Activated CD8-positive, alpha-beta memory T cell treated with anti-CD3 and anti-CD28 coated beads, Interleukin-2, amount 50 U/mL, for 1 hour (primary cell): ENCODE results near the gene SLC39A7.

Source experiments
- DNase-seq: peaks from one replicate; pipeline ENCODE4 v3.0.0-alpha.2; 2020; ENCODE audit errors: extremely low read depth

SLC39A7 gene

DNA sequence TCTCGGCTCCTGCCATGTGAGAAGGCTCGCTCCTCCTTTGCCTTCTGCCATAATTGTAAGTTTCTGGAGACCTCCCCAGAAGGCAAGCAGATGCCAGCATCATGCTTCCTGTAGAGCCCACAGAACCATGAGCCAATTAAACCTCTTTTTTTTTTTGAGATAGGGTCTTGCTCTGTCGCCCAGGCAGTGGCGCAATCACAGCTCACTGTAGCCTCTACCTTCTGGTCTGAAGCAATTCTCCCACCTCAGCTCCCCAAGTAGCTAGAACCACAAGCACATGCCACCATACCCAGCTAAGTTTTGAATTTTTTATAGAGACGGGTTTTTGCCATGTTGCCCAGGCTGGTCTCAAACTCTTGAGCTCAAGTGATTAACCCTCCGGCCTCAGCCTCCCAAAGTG is 36.2 kb downstream of the SLC39A7 start:
- no peak for DNase-seq

DNA sequence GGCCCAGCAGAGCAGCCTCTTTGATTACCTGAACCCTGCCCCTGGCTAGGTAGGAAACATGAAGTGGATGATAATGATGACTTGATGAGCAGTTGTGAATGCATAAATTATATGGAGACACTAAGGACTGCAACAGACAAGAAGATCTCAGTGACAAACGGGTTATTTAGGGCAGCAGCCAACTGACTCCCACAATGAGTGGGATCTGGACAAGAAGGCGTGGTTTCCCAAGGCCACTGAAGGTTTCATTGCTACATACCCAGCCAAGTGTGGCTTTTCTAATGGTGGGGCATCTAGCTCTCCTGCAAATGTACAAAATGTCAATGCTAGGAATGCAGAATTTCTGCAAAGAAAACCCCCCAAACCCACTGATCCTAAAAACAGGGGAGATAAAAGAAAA is 37.1 kb downstream of the SLC39A7 start:
- DNase-seq = no peak

DNA sequence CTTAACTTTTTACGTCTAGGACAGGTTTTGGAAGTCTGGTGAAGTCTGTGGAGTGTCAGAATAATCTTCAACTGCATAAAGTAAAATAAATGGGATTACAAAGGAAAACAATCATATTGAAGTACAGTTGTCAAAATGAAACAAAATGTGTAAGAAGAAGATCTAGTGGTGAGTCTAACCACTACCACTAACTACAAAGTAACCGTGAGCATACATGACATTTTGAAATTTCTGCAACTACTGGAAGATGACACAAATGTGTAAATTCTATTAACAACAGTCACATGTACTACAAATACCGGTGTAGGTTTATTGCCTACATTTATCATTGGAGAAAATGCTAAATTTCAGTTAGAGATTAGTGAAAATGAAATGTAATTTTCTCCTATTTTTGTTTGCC is 41.3 kb downstream of the SLC39A7 start:
- DNase-seq = no peak

DNA sequence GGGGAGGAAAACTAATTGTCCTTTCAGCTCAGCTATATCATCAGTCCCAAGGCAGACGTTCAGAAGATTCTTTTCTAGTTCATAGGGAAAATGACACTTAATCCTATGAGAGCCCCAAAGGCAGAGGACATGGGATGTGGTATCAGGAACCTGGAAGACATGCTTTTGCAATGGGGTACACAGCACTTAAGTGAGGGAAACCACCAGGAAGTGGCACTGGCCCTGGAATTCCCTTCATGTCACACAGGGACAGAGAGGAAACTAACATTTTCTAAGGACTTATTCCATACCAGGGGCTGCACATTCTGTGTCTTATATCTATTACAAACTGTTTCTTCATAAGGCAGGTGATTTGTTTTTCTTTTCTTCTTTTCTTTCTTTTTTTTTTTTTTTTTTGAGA is 42.8 kb downstream of the SLC39A7 start:
- DNase-seq = no peak

DNA sequence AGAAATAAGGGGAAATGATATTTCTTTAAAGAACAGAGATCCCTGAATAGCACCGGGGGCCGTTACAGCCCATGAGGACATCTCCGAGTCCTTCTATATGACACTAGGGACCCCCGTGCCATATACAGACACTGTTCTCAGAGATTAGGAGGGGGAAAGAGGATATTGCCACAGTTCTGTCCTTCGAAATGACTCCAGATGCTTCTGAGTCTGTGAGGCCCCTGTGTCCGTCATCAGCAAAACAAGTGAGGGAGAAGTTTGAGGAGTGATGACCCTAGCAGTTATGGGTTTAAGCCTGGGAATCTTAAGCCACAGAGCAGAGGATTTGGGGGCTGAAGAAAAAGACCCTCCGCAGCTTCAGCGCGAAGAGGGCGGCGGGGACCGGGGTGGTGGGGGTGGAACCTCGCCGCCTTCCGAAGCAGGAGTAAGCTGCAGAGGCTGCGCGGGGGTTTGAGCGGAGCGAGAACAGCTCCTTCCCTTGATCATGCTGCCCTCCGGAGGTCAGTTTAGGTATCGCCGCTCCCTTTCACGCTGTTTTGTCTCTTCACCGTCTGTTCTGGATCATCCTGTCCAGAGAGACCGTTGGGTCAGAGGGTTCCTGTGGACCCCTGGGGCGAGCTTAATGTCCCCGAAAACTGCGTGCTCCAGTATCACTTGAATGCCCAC is 47.4 kb downstream of the SLC39A7 start:
- DNase-seq = peak; percentile 74

DNA sequence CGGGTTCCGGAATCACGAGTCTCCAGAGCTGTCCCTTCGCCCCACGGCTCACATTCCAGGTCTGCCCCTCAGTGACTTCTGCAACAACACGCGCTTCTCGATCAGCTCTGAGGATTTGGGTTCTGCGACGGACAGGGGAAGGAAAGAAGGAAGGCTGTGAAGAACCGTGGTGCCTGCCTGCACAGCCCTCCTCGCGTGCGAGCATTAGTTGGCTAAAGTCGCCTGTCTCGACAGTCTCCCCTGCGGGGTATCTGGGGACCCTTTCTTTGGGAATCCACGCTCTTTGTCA is 47.9 kb downstream of the SLC39A7 start:
- DNase-seq = peak; percentile 18

DNA sequence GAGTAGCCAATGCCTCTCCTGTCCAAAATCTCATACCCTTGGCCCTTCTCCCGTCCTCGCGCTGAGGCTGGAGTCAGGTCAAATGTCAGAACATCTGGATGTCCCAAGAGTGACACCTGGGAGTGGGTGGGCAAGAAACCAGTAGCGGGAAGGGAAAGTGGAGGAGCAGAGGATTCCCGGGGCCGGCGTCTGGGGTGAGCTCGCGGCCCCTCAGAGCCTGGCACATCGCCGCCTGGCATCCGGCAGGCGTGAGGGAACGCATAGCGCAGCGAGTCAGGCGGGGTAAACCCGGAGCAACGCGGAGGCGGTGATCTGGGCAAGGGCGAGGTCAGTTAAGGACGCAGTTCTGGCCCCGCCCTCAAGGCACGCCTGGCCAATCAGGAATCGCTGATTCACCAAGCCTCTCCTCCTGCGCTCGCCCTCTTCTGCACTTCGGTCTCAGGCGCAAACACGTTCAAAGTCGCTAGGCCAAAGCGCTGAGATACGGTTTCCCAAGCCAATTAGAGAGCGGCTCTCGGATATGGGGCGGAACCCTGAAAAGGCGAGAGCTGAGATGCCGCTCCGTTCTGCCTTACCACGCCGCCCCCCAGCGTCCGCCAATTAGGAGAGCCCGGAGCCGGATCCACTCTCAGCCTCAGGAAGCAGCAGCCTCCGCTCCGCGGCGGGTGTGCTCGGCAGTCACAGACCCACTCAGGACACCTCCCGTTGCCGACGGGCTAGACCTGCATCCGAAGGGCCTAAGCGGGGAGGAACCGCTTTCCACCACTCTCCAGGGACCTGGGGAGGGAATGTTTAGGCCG is 48.5 kb downstream of the SLC39A7 start:
- DNase-seq = peak; percentile 95

DNA sequence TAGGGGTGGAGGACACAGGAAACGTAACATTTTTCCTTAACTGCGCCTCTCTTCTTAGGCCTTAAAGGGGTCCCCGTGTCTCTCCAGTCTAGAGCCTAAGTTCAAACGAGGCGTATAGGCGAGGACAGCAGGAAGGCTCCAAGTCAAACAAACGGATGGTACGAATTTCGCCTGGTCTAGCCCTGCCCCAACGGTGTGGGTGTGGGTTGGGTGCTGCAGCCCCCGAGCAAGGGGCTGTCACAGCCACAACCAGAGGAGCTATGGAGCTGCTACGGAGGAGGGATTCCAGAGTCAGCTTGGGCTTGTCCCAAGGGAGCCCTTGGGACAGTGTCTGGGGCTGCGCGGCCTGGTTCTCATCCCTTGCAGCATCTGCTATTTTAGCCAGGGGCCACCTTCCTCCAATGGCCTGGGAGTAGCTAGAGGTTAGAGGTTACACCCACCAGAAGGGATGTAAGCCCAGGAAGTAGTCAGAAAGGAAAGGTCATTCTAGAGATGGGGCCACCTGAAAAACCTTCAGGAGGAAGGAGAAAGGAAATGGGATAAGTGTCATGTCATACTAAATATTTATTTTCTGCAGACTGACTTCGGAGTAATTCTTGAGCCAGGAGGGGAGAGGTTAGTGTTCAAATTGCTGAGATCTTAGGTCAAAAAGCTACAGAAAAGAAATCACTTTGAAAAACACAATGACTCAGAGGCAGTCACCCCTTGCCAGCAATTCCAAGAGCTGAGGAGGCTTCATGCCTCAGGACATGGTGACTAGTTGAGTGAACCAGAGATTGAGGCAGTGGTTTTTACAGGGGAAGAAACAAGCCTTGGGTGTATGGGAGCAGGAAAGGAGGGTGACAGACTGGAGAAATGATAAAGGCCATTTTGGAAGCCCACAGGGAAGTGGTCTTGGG is 49.3 kb downstream of the SLC39A7 start:
- DNase-seq = no peak

DNA sequence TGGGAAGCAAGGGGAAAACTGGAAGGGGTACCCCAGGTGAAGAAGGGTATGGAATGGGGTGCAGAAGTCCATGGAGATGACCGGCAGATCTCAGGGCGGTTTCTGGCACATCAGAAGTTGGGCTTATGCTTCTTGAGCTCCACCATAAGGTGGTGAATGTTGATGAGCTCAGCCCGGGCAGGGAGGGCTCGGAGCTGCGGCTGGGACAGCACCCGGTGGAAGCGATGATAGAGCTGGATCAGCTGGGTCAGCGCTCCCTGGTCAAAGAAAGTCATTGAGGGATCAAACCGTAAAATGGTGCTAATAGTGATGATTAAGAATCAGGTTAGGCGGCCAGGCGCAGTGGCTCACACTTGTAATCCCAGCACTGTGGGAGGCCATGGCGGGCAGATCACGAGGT is 50.1 kb downstream of the SLC39A7 start:
- no peak for DNase-seq

DNA sequence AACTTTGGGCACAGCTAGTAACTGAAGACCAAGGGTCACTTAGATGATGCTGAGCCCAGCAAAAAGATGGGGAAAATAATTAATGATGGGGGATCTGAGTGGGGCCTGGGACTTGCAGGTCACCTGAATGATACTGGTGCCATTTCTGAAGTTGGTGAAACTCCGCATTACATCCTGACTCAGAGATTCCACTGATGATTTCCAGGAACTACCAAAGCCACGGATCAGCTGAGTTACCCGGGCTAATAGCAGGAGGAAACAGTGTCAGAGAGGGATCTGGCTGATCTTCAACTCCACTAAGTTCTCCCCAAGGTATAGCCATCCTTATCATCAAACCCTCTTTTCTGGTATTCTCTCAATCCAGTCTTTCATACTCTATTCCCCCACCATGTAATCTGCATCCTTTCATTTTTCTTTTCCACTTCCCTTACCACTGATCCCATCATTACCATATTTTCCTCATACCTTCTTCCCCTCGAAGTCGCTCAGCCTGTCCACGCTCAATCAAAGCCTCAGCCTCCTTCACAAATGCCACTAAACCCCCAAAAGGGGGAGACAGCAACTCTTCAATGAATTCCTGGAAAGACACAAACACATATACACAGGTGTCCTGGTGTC is 50.8 kb downstream of the SLC39A7 start:
- DNase-seq = no peak

DNA sequence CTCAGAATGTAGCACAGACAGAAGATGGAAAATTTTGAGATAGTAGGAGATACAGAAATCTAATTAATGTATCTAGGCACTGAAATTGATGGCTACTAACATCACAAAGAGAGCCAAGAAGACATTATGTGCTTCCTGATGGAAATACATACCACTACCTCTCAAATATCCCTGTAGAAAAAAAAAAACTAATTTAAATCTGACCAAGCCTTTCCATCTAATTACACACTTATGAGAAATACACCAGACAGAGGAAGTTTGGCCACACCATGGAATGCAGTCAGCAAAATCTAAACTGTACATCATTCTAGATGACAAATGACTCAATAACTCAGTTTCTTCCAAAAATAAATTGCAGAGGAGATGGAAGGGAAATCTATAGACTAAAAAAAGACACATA is 52.1 kb downstream of the SLC39A7 start:
- DNase-seq = no peak
